GM12891 (cell line): Measurements from ENCODE around the gene TTC23.

ENCODE experiments used
- POLR2A ChIP-seq: IDR thresholded peaks from 2 replicates; pipeline ENCODE4 v1.6.1; 2011; ENCODE audit warnings: low read depth, low read length, control low read depth
- POLR2AphosphoS5 ChIP-seq: IDR thresholded peaks from 2 replicates; pipeline ENCODE4 v1.6.1; 2011; ENCODE audit warnings: low read depth, low read length, control low read depth
- SPI1 ChIP-seq: IDR thresholded peaks from 2 replicates; pipeline ENCODE4 v1.6.1; 2011; ENCODE audit warnings: low read depth, low read length, control low read depth
- TAF1 ChIP-seq: IDR thresholded peaks from 2 replicates; pipeline ENCODE4 v1.6.1; 2011; ENCODE audit warnings: low read depth, low read length, control low read depth

DNA sequence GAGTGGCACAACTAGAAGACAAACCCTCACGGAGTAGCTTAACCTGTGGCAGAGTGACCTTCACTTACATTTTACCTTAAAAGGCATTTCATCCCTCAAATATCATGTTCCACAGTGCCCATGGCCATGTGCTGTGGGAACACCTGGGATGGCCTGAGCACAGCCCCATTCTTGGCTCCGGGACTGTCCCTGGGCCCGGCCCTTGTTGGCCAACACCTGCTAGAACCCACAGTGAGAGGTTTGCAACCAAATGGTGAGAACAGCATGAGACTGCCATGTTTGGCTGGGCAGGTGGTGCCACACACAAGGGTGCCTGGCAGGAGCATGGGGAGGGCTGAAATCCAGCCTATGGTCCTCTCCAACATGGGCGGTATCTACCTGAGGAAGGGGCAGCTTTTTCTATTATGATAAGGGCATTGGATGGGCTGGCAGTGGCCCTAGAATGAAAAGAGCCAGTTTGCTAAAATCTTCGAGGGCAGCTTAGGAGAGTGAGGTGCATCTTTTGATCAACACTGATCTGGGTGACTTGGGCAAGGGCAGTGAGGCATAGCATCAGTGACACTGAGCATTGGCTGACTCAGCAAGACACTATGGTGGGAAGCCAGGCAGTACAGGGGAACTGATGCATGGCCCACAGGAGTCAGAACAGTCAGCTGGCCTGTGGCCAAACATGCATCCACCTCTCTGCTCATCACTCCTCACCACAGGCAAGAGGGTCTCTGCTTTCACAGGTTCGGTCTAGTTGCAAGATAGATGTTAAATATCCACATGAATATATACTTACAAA lies 90.6 kb downstream of the TTC23 start:
- TF ChIP-seq POLR2AphosphoS5 (no peak), POLR2A (no peak), SPI1 (no peak), TAF1 (no peak)
